Endothelial cell of umbilical vein (primary cell): ENCODE results near the gene ACSL6. TPM values are rescaled to one million over a fixed set of nuclear protein-coding genes. Genes with fewer than 3 reads are reported as not detected.

Experiments used
- BruUV-seq: library from RNA; stranded (reverse); fragments of 400-500 nt; replicated peaks from 2 replicates; lab custom pipeline; 2021; lab: Mats Ljungman, UMichigan
- CTCF ChIA-PET: fragments of 300-600, 350-600 bp; sonication (Branson Sonifier 250); formaldehyde crosslinking; loops from one replicate; lab custom pipeline; 2021; ENCODE audit warnings: antibody characterized with exemption, inconsistent platforms; lab: Charles Lee
- POLR2A ChIA-PET: fragments of 300-600, 350-600 bp; sonication (Branson Sonifier 250); formaldehyde crosslinking; loops from one replicate; lab custom pipeline; 2021; ENCODE audit warnings: antibody characterized with exemption, inconsistent platforms; lab: Charles Lee
- DNase-seq: peaks from one replicate; pipeline ENCODE4 v3.0.0-alpha.2; 2011; ENCODE audit warnings: low read depth, low spot score
- FAIRE-seq: peaks from 2 replicates; lab custom pipeline; 2011; peaks lifted over from hg19 to GRCh38; lab: Jason Lieb, UNC
- H2AFZ ChIP-seq: 2 replicates; pipeline ENCODE4 v1.6.0; 2012; ENCODE audit warnings: low read depth, low read length, control low read depth, inconsistent platforms
- H3K27ac ChIP-seq: 2 replicates; pipeline ENCODE4 v1.5.1; 2011; ENCODE audit warnings: low read depth, mild to moderate bottlenecking, control low read depth, low read length, moderate library complexity; ENCODE audit not compliant: insufficient read depth
- H3K27me3 ChIP-seq, 2 experiments: 2 replicates each; pipeline versions ENCODE4 v1.6.0 to v1.6.1; 2011; ENCODE audit warnings: low read length in 2 of 2, mixed read lengths in 1 of 2; ENCODE audit not compliant: control insufficient read depth in 2 of 2, insufficient read depth in 2 of 2
- H3K36me3 ChIP-seq, 2 experiments: 2 replicates in 1 of 2; 3 replicates in 1 of 2; pipeline ENCODE4 v1.5.1; 2011; ENCODE audit warnings: low read length in 2 of 2, mild to moderate bottlenecking in 1 of 2, moderate library complexity in 1 of 2; ENCODE audit not compliant: control insufficient read depth in 2 of 2, insufficient read depth in 2 of 2; ENCODE audit errors: extremely low read depth in 1 of 2
- H3K4me1 ChIP-seq: 3 replicates; pipeline ENCODE4 v1.5.1; 2011; ENCODE audit warnings: mild to moderate bottlenecking, low read length; ENCODE audit not compliant: control insufficient read depth, insufficient read depth; ENCODE audit errors: extremely low read depth
- H3K4me2 ChIP-seq: 2 replicates; pipeline ENCODE4 v1.6.1; 2011; ENCODE audit warnings: low read length, control low read depth, mixed read lengths; ENCODE audit not compliant: insufficient read depth
- H3K4me3 ChIP-seq, 3 experiments: fragments of 200-600 bp in 1 of 3; sonication (generic), shearing (Covaris generic) in 1 of 3; replicated peaks in 1 of 3; 2 replicates each; pipeline ENCODE4 v1.5.1; 2011 to 2016; ENCODE audit warnings: control low read depth in 3 of 3, low read length in 3 of 3, mild to moderate bottlenecking in 2 of 3, inconsistent platforms in 1 of 3, low read depth in 1 of 3, moderate library complexity in 1 of 3; ENCODE audit not compliant: insufficient read depth in 1 of 3
- H3K79me2 ChIP-seq: 2 replicates; pipeline ENCODE4 v1.6.0; 2012; ENCODE audit warnings: low read length, inconsistent platforms; ENCODE audit not compliant: control insufficient read depth, insufficient read depth
- H3K9ac ChIP-seq: replicated peaks from 2 replicates; pipeline ENCODE3; 2011; ENCODE audit warnings: low read length, control low read depth; ENCODE audit not compliant: insufficient read depth; ENCODE audit errors: extremely low read depth
- H3K9me1 ChIP-seq: replicated peaks from 3 replicates; pipeline ENCODE4 v1.6.0; 2011; ENCODE audit warnings: mild to moderate bottlenecking, low read length; ENCODE audit not compliant: control insufficient read depth, insufficient read depth; ENCODE audit errors: extremely low read depth
- H3K9me3 ChIP-seq: replicated peaks from 2 replicates; pipeline ENCODE4 v1.5.1; 2012; ENCODE audit warnings: low read length, inconsistent platforms; ENCODE audit not compliant: control insufficient read depth, insufficient read depth
- H4K20me1 ChIP-seq: replicated peaks from 2 replicates; pipeline ENCODE3; 2011; ENCODE audit warnings: mild to moderate bottlenecking, low read length; ENCODE audit not compliant: control insufficient read depth, insufficient read depth; ENCODE audit errors: extremely low read depth
- CTCF ChIP-seq, 2 donors: IDR thresholded peaks; 1 replicate in 1 of 2; 2 replicates in 1 of 2; pipeline ENCODE4 v1.5.1; 2011; ENCODE audit warnings: low read length in 2 of 2, mild to moderate bottlenecking in 2 of 2, moderate library complexity in 2 of 2, control low read depth in 1 of 2, inconsistent platforms in 1 of 2, low read depth in 1 of 2; ENCODE audit not compliant: insufficient read depth in 1 of 2; ENCODE audit errors: extremely low read depth in 1 of 2
- EZH2 ChIP-seq: IDR thresholded peaks from 2 replicates; pipeline ENCODE4 v1.6.1; 2012; ENCODE audit warnings: borderline replicate concordance, low read depth, mild to moderate bottlenecking, moderate library complexity, low read length, inconsistent platforms; ENCODE audit not compliant: severe bottlenecking
- FOS ChIP-seq: IDR thresholded peaks from 2 replicates; pipeline ENCODE4 v1.6.1; 2011; ENCODE audit warnings: mild to moderate bottlenecking, low read length, moderate library complexity, borderline replicate concordance; ENCODE audit not compliant: insufficient read depth
- GATA2 ChIP-seq: IDR thresholded peaks from 2 replicates; pipeline ENCODE4 v1.7.0; 2011; ENCODE audit warnings: low read depth, mild to moderate bottlenecking, moderate library complexity, mixed read lengths, low read length; ENCODE audit not compliant: insufficient read length, insufficient read depth
- JUN ChIP-seq: IDR thresholded peaks from 2 replicates; pipeline ENCODE4 v1.6.1; 2011; ENCODE audit warnings: borderline replicate concordance, low read depth; ENCODE audit not compliant: insufficient read length, insufficient read depth
- MAX ChIP-seq: IDR thresholded peaks from 2 replicates; pipeline ENCODE4 v1.6.1; 2011; ENCODE audit not compliant: insufficient read depth, insufficient read length
- MYC ChIP-seq: IDR thresholded peaks from one replicate; pipeline ENCODE4 v1.6.1; 2011; ENCODE audit warnings: mild to moderate bottlenecking, low read depth, low read length
- POLR2A ChIP-seq: IDR thresholded peaks from 2 replicates; pipeline ENCODE4 v1.6.1; 2012; ENCODE audit warnings: low read depth, mild to moderate bottlenecking, control low read depth, low read length
- POLR2AphosphoS5 ChIP-seq: IDR thresholded peaks from 2 replicates; pipeline ENCODE4 v1.6.1; 2012; ENCODE audit warnings: low read depth, mild to moderate bottlenecking, control low read depth, low read length, moderate library complexity; ENCODE audit not compliant: insufficient read depth
- dilution Hi-C: fragments of 300-500 bp; cut with MboI; formaldehyde crosslinking; loops from one replicate; pipeline ENCODE4 v1.15.0; 2019; ENCODE audit warnings: low sequenced_read_pairs; ENCODE audit not compliant: extremely low pct_ligation_motif_present
- intact Hi-C: fragments of 100-400 bp; cut with micrococcal nuclease; formaldehyde crosslinking; loops from one replicate; pipeline ENCODE4 v1.10.0; 2022
- polyA plus RNA-seq, 4 experiments: library from polyadenylated mRNA; depleted of rRNA in 3 of 4; stranded (reverse) in 3 of 4; unstranded in 1 of 4; fragments of >200 nt; gene quantifications; 2 replicates each; pipeline versions ENCODE4 v1.2.1 to v1.2.3, GENCODE V29; 2011 to 2012; ENCODE audit warnings: missing spikeins in 1 of 4
- total RNA-seq: library from RNA; stranded (reverse); gene quantifications from 2 replicates; pipeline ENCODE4 v1.2.3, GENCODE V29; 2021

Gene ACSL6
- total and polyA plus RNA-seq, 2 donors (not counting 3 experiments of a cell fraction or from before 2014, with no cell fraction given) = not detected

DNA sequence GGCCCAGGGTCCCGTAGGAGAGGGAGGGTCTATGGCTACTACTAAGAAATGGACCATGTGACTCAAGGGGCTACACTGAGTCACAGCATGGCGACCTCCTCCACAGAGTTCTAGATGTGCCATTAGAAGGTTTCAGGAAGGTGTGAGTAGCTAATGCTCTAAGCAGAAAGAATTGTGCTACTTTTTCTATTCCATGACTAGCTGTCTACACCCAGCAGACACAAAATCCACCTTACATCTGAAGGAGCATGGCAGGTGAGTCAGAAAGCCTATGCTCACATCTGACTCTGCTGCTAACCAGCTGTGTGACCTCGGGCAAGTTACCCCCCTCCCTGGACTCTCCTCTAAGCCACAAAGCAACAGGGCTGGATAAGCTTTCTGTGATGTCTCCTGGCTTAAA lies 51.6 kb downstream of the ACSL6 start:
- no peak for TF ChIP-seq CTCF (IDR thresholded peaks at IDR 0.05; ENCODE audit: extremely low read depth in 1 of 2, insufficient read depth in 1 of 2, low read depth in 1 of 2, low read length in 2 of 2)
- no peak for TF ChIP-seq MAX
- TF ChIP-seq EZH2 = no peak
- TF ChIP-seq POLR2AphosphoS5 = no peak
- TF ChIP-seq POLR2A = no peak
- TF ChIP-seq GATA2 = no peak
- TF ChIP-seq FOS = no peak
- TF ChIP-seq JUN = no peak
- TF ChIP-seq MYC = no peak

More for the DNA sequence above, 51.6 kb downstream of the ACSL6 start:
- POLR2A ChIA-PET = no interaction called here
- FAIRE-seq (no peak), DNase-seq (no peak)
- no peaks in the 10 kb centered on the region for H3K9me1 ChIP-seq
- BruUV-seq = no TSS peak
- no peak overlapping the region for H2AFZ ChIP-seq
- CTCF ChIA-PET = interaction anchor here (0.7 kb wide), 1 partner anchor 48 kb away, joined by 3 read pairs; no protein-coding TSS in a partner anchor
- H3K4me2 ChIP-seq = no peak overlapping the region
- intact Hi-C loops = no loop called here
- no peaks in the 10 kb centered on the region for H3K9me3 ChIP-seq
- no peaks in the 10 kb centered on the region for H3K79me2 ChIP-seq
- no peaks in the 10 kb centered on the region for H3K4me1 ChIP-seq
- H3K9ac ChIP-seq = no peak overlapping the region
- no peaks in the 10 kb centered on the region for H4K20me1 ChIP-seq
- no peak overlapping the region for H3K27ac ChIP-seq
- dilution Hi-C loops = no loop called here
- no peaks in the 10 kb centered on the region for H3K27me3 ChIP-seq
- no peak overlapping the region for H3K4me3 ChIP-seq
- no peaks in the 10 kb centered on the region for H3K36me3 ChIP-seq
